ENCODE results near the gene DGKB. TPM values are rescaled to one million over a fixed set of nuclear protein-coding genes. Genes with fewer than 3 reads are reported as not detected.

Gene DGKB
- polyA plus RNA-seq, 1 experiment: 0.04 TPM

- DNase-seq (ENCODE audit: low read depth, low spot score): no peak
- Histone ChIP-seq H3K27me3 (ENCODE audit: control insufficient read depth, insufficient read depth, low read length) (no peaks in the 10 kb centered on the region), H3K9me3 (ENCODE audit: control insufficient read depth, insufficient read depth, low read length) (no peaks in the 10 kb centered on the region), H3K27ac (ENCODE audit: low read depth, low read length) (no peak overlapping the region), H3K4me3 (ENCODE audit: low read depth, low read length) (no peak overlapping the region)
- POLR2A ChIA-PET: no interaction called here
- CTCF ChIA-PET: no interaction called here
- no peak for TF ChIP-seq CTCF (IDR thresholded peaks at IDR 0.05; ENCODE audit: low read depth, low read length)
Observed at GRCh38 chr7:14420768-14421167, 481.8 kb downstream of the DGKB start.

GRCh38 chr7:14419531-14419930, 483.0 kb downstream of the DGKB start:
- Histone ChIP-seq H3K27ac (ENCODE audit: low read depth, low read length) (no peak overlapping the region), H3K27me3 (ENCODE audit: control insufficient read depth, insufficient read depth, low read length) (no peaks in the 10 kb centered on the region), H3K9me3 (ENCODE audit: control insufficient read depth, insufficient read depth, low read length) (no peaks in the 10 kb centered on the region), H3K4me3 (ENCODE audit: low read depth, low read length) (no peak overlapping the region)
- TF ChIP-seq CTCF (IDR thresholded peaks at IDR 0.05; ENCODE audit: low read depth, low read length): no peak
- ChIA-PET POLR2A (no interaction called here), CTCF (interaction anchor here (0.7 kb wide), 1 partner anchor 895 kb away, joined by 3 read pairs; no protein-coding TSS in a partner anchor)
- DNase-seq (ENCODE audit: low read depth, low spot score): no peak

GRCh38 chr7:14418633-14419032, 483.9 kb downstream of the DGKB start:
- ChIA-PET CTCF (no interaction called here), POLR2A (no interaction called here)
- TF ChIP-seq CTCF (IDR thresholded peaks at IDR 0.05; ENCODE audit: low read depth, low read length): no peak
- no peak overlapping the region for H3K4me3 ChIP-seq (ENCODE audit: low read depth, low read length)
- no peaks in the 10 kb centered on the region for H3K27me3 ChIP-seq (ENCODE audit: control insufficient read depth, insufficient read depth, low read length)
- H3K27ac ChIP-seq (ENCODE audit: low read depth, low read length): no peak overlapping the region
- no peaks in the 10 kb centered on the region for H3K9me3 ChIP-seq (ENCODE audit: control insufficient read depth, insufficient read depth, low read length)
- DNase-seq (ENCODE audit: low read depth, low spot score): no peak

GRCh38 chr7:14414274-14414986, 488.1 kb downstream of the DGKB start:
- Histone ChIP-seq H3K27me3 (ENCODE audit: control insufficient read depth, insufficient read depth, low read length) (no peaks in the 10 kb centered on the region), H3K27ac (ENCODE audit: low read depth, low read length) (no peak overlapping the region), H3K9me3 (ENCODE audit: control insufficient read depth, insufficient read depth, low read length) (no peaks in the 10 kb centered on the region), H3K4me3 (ENCODE audit: low read depth, low read length) (no peak overlapping the region)
- ChIA-PET POLR2A (no interaction called here), CTCF (no interaction called here)
- DNase-seq (ENCODE audit: low read depth, low spot score): no peak
- TF ChIP-seq CTCF (IDR thresholded peaks at IDR 0.05; ENCODE audit: low read depth, low read length): no peak

- POLR2A ChIA-PET: no interaction called here
- H3K9me3 ChIP-seq (ENCODE audit: control insufficient read depth, insufficient read depth, low read length): no peaks in the 10 kb centered on the region
- H3K4me3 ChIP-seq (ENCODE audit: low read depth, low read length): no peak overlapping the region
- no peak for TF ChIP-seq CTCF (IDR thresholded peaks at IDR 0.05; ENCODE audit: low read depth, low read length)
- CTCF ChIA-PET: no interaction called here
- DNase-seq (ENCODE audit: low read depth, low spot score): no peak
- no peak overlapping the region for H3K27ac ChIP-seq (ENCODE audit: low read depth, low read length)
- no peaks in the 10 kb centered on the region for H3K27me3 ChIP-seq (ENCODE audit: control insufficient read depth, insufficient read depth, low read length)
Observed at GRCh38 chr7:14407246-14408015, 495.1 kb downstream of the DGKB start.

Data from AG04450 (cell line).